OCI-LY3 (cell line): ENCODE data around the gene CAPRIN2.

Experiments
- EZH2phosphoT487 ChIP-seq: fragments of 200-600 bp; shearing (Covaris generic); IDR thresholded peaks from 2 replicates; pipeline ENCODE4 v1.6.1; 2018; ENCODE audit warnings: antibody characterized with exemption, mixed run types, low read depth
- TF ChIP-seq, protein P1 (sequence below): fragments of 200-600, 300-600 bp; sonication (generic); IDR thresholded peaks from 2 replicates; pipeline ENCODE4 v1.5.1; 2014; ENCODE audit warnings: antibody characterized with exemption, low read length, low read depth

DNA sequence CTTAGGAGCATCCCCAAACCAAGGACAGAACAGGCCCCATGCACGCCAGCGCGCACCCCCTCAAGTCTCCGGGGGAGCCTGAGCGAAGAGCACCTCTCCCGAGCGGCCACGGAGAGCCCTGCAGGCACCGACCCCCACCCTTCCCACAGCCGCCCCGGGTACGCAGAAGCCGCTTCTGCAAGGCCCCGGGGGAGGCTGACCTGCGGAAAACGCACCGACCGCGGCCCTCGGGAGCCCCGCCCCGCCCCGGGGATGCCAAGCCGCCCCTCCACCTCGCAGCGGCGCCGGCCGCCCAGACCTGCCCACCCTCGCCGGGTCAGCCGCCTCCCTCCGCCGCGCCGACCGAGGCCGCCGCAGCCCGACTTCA lies 385 bp downstream of the CAPRIN2 start:
- TF ChIP-seq, protein P1, sequence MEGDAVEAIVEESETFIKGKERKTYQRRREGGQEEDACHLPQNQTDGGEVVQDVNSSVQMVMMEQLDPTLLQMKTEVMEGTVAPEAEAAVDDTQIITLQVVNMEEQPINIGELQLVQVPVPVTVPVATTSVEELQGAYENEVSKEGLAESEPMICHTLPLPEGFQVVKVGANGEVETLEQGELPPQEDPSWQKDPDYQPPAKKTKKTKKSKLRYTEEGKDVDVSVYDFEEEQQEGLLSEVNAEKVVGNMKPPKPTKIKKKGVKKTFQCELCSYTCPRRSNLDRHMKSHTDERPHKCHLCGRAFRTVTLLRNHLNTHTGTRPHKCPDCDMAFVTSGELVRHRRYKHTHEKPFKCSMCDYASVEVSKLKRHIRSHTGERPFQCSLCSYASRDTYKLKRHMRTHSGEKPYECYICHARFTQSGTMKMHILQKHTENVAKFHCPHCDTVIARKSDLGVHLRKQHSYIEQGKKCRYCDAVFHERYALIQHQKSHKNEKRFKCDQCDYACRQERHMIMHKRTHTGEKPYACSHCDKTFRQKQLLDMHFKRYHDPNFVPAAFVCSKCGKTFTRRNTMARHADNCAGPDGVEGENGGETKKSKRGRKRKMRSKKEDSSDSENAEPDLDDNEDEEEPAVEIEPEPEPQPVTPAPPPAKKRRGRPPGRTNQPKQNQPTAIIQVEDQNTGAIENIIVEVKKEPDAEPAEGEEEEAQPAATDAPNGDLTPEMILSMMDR = no peak
- TF ChIP-seq EZH2phosphoT487 = no peak
